GM21717 (cell line): Measurements from ENCODE around the gene FOXE1.

Experiments
- ATAC-seq: cut with Tn5 transposase; IDR thresholded peaks from one replicate; pipeline ENCODE4 v1.9.1; 2021; ENCODE audit warnings: mild to moderate bottlenecking, moderate library complexity; ENCODE audit not compliant: unreplicated experiment

Gene FOXE1

DNA sequence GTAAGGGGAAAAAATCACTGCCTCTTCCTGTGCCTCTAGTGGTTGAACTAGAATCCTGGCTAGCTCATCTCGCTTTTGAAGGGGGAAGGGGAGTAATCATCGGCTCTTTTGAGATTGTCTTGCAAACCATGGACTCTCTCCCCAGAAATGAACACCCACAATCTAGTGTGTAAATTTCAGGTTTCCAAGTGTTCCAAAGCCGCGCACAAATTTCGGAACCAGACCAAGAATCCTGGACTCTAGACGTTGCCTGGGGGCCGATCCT lies 4.9 kb upstream of the FOXE1 start:
- no peak for ATAC-seq

GRCh38 chr9:97848480-97849237 lies 4.4 kb upstream of the FOXE1 start:
- no peak for ATAC-seq

DNA sequence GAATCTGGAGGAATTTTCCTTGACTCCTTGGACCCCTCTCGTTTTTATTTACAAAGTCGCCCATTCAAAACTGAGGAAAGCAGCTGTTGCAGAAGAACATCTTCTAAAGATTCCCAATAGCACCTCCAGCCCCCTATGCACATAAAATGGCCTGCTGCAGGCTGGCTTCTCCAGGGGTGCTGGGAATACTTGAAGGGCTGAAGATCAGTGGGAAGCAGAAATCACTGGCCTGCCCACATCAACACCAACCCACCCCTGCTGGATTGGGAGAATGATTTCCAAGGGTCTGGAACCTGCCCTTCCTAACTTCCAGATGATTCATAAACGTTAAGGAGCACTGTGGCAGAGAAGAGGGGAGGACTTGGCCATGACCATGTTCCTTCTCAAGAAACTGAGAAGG lies 3.0 kb upstream of the FOXE1 start:
- no peak for ATAC-seq

- no peak for ATAC-seq
Observed at GRCh38 chr9:97850746-97851445, 2.1 kb upstream of the FOXE1 start.

DNA sequence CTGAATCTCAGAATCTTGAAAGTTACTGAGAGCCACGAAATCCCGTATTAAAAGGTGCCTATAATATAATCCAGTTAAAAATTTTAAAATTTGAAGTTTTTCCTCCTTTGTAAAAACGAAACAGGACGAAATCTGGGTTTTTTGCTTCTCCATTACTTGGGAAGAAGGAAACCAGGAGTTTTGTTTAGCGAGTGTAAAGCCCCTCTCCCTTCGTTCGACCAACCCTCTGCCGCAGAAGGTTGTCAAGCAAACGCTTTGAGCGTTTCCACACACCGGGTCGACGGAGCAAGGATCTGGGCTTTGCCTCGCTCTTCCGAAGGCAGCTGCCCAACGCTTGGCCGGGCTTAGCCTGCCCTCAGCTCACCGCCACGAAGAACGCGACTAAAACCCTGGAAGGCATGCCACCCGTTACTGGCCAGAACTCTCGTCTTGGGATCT lies 1.6 kb upstream of the FOXE1 start:
- no peak for ATAC-seq

GRCh38 chr9:97852001-97852398 lies 1.0 kb upstream of the FOXE1 start:
- ATAC-seq: no peak

DNA sequence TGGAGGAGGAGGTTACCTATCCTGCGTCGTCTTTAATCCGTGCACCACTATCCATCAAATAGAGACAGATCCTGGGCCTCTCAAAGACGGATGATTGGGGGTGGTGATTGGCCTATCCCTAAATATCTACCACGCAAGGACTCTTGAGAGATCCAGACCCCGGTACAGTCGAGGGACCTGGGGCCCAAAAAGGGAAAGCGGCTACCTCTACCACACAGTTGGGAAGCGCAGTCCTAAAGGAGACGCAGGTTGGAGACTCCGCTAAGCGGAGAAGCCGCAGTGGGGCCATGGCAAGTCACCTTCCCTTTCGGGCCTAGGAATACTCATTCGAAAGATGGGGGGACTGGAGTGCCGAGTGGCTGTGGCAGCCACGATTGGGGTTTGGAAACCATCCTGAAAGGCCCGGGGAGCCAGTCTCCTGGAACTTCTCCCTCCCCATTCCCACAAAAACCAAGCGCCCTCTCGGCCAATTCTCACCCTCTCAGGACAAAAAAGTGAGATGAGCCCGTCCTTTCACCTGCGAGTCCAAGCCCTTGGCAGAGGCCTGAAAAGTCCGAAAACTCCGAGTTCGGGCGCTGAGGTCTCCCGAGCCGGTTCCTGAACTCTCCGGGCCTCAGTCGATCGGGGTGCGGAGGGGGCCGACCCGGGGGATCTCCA lies 499 bp upstream of the FOXE1 start:
- no peak for ATAC-seq

- ATAC-seq: no peak
Observed at GRCh38 chr9:97853844-97854695, 1.0 kb downstream of the FOXE1 start.

GRCh38 chr9:97854696-97855485 lies 1.9 kb downstream of the FOXE1 start:
- ATAC-seq: no peak

DNA sequence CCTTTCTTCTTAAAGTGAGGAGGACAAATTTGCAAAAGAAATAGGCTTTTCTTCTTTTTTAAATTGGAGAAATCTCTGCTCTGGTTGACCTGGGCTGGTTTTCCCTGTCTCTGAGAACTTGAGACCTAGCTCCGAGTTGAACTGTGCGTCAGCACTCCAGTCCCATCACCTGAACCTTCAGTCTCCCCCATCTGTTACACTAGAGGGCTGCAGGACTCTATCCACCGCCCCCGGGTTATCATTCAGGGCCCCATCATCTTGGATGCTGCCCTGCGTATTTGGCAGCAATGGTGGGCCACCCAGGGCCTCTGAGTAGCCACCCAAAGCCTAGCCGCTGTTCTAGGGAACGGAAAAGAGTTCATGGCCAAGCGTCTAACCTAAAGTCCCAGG lies 2.5 kb downstream of the FOXE1 start:
- ATAC-seq: no peak

DNA sequence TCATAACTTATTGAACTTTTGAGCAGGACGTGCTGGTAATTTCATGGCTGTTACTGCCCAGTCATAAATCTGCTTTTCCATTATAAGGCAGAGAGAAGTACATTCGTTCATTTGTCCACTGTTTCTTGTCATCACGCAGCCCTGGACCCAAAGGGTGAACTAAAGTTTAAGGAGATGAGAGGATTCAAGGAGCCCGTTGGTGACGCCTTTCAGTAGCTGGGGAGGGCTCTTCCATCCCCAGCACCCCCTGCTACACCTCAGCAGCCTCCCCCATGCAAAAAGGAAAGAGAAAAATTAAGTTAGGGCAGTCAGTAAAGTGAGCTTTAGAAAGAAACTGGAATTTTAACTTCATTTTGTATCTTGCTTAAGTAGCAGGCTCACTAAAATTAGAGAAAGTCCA lies 2.9 kb downstream of the FOXE1 start:
- ATAC-seq: no peak

DNA sequence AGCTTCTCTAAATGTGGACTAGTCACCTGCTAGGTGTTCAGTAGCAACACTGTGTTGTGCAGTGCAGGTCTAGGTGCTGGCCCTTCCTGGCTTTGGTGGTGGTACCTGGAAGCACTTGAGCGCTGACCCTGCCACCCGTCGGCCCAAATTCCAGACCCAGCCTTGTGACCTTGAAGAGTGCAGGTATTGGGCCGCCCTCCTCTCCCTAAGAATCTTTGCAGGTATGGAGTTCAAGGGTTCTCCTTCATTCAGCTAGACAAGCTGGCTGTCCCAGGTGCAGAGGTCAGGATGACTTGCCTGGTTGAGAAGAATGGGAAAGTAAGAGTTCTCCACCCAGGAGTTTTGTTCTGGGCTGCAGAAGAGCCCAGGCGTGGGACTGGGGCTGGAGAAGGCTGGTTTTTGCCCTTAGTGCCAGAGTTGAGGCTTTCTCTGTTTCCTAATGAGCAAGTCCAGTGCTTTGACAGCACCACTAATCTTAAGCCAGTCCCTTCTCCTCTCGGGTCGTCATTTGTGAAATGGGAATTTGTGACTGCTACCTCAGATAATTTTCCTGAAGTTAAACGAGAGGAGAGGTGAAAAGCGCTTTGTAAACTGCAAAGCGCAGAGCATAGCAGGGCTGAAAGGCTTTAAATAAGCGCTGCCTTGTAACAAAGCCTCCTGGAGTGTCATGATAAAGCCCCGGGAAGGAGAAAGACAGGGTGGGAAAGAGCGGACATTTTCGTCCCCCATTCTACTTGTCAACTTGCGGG lies 4.0 kb downstream of the FOXE1 start:
- ATAC-seq: no peak

DNA sequence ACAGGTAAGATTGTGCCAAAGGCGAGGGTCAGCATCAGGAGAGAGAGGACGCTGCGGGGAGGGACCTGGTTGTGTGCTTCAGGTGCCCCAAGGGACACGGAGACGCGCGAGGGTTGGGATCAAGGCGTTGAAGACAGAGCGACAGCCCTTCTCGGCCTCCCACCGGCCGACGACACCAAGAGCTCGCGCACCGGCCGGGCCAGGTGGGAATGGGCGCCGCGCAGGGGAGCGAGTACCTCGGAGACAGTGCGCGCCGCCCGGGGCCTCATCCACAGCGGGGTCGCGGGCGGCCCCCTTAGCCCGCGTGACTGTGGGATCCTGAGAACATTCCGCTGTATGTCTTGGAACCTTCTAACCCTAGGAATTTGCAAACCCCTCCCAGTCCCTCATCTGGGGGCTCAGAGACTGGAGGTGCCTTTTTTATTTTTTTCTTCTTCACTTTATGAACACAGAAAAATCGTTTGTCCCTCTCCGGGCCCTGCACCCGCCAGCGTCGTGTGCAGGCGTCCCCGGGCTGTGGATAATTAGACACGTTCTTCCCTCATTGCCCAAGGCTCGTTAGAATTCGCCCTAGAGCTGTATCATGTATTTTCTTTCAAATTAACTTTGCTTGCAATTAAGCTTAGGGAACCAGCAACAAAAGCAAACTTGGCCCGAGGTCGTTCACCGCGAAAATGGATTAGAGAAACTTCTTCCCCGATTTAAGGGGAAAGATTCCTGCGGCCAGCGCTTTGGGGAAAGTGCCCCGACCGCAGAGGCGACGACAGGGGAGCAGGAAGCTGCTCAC lies 4.8 kb downstream of the FOXE1 start:
- no peak for ATAC-seq

DNA sequence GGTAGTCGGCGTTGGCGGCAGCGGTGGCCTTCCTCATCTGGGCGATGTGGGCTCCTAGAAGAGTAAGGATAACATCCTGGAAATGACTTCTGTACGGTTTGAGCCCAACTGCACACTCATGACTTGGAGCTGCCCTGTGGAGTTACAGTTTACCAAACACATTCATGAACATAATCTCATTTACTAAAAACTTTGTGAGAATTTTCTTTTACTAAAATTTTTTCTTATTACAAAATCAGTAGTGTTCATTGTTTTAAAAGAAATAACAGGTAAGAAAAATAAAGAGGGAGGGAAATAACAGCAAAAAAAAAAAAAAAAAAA lies 5.3 kb downstream of the FOXE1 start:
- ATAC-seq: no peak

GRCh38 chr9:97858826-97859225 lies 5.8 kb downstream of the FOXE1 start:
- no peak for ATAC-seq

DNA sequence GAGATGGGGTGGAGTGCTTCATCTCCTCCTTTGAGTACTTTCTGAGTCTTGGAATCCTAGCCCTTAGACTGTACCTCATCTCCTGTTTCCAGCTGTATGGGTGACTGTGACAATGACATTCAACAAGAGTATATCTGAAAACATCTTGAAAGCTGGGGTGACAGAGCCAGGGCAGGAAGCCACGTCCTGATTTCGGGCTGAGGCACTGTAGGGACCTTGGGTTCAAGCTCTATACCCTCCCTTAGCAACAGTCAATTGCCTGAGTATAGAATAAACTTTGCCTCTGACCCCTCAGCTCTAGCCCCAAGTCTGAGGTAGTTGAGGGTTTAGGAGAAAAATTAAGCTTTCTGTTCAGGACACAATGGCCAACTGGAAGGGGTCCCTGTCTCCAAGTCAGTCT lies 6.3 kb downstream of the FOXE1 start:
- no peak for ATAC-seq

GRCh38 chr9:97860451-97861147 lies 7.6 kb downstream of the FOXE1 start:
- no peak for ATAC-seq

DNA sequence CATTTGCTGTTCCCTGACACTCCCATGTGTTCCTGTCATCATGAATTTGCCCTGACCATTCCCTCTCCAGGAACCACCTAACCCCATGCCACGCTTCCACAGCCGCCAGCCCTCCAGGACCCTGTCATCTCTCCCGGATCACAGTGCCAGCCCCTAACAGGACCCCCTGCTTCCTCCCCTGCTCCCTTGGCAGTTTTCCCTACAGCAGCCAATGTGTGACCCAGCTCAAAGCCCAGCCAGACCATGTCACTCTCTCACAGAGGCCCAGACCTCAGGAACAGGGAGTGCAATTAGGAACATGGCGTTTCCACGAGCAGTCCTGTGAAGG lies 8.1 kb downstream of the FOXE1 start:
- no peak for ATAC-seq

- ATAC-seq: no peak
Observed at GRCh38 chr9:97863314-97863713, 10.3 kb downstream of the FOXE1 start.
